Measurements from ENCODE around the gene KCTD6. TPM values are rescaled to one million over a fixed set of nuclear protein-coding genes. Genes with fewer than 3 reads are reported as not detected.

KCTD6 gene
- total and polyA plus RNA-seq, 2 experiments from 2014 or later, result 28.3 to 34.6 TPM

DNA sequence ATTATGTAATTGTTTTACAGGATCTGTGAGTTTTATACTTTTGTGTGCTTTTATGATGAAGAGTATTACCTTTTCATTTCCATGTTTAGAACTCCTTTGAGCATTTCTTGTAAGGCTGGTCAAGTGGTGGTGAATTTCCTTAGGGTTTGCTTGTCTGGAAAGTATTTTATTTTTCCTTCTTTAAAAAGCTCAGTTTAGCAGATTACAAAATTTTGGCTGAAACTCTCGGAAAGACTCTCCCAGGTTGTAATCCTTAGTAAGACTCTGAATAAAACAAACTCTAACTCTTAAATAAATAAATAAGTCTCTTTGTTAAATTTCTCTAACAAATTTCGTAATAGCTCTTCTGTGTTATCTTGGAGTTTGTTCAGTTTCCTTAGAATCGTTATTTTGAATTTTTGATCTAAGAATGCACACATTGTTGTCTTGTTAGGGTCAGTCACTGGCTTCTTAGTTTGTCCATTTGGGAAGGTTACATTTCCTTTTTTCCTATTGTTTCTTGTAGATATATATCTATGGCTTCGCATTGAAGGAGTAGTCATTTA, 59.8 kb downstream of the KCTD6 start:
- Histone ChIP-seq H3K27me3 (ENCODE audit: insufficient read depth) (no peaks in the 10 kb centered on the region), H3K9me2 (ENCODE audit: insufficient read depth) (no peaks in the 10 kb centered on the region), H3K4me2 (no peak overlapping the region), H4K20me1 (replicated peaks; ENCODE audit: insufficient read depth) (no peaks in the 10 kb centered on the region), H3K4me1 (ENCODE audit: insufficient read depth) (no peaks in the 10 kb centered on the region), H3F3A (replicated peaks; ENCODE audit: low read depth) (no peaks in the 10 kb centered on the region), H2AFZ (no peak overlapping the region), H3K4me3 (no peak overlapping the region), H3K79me2 (replicated peaks; ENCODE audit: insufficient read depth) (no peaks in the 10 kb centered on the region), H3K36me3 (ENCODE audit: insufficient read depth) (no peaks in the 10 kb centered on the region), H3K27ac (ENCODE audit: low read depth) (no peak overlapping the region)
- no peak overlapping the region for H3K4me3 Mint-ChIP-seq
- no peak overlapping the region for H3K27ac Mint-ChIP-seq
- peaks cover 2% of the 10 kb centered on the region for H3K27me3 Mint-ChIP-seq (ENCODE audit: insufficient read depth, low read depth, poor library complexity)
- no peak for ATAC-seq
- TF ChIP-seq ZNF331 (CRISPR knock-in tag; IDR thresholded peaks at IDR 0.05; ENCODE audit: low read depth) (no peak), CREB1 (CRISPR knock-in tag; IDR thresholded peaks at IDR 0.05; ENCODE audit: low read depth) (no peak), ZNF114 (CRISPR knock-in tag; IDR thresholded peaks at IDR 0.05) (no peak), POLR2AphosphoS5 (IDR thresholded peaks at IDR 0.05; ENCODE audit: low read depth) (no peak), EZH2 (IDR thresholded peaks at IDR 0.05; ENCODE audit: low read depth, unreplicated experiment) (no peak), EZH2phosphoT487 (IDR thresholded peaks at IDR 0.05; ENCODE audit: unreplicated experiment) (no peak), STAT1 (IDR thresholded peaks at IDR 0.05; ENCODE audit: unreplicated experiment) (no peak), NANOG (IDR thresholded peaks at IDR 0.05; ENCODE audit: borderline replicate concordance) (no peak), JUNB (IDR thresholded peaks at IDR 0.05; ENCODE audit: unreplicated experiment) (no peak)
- TF ChIP-seq, protein P1, sequence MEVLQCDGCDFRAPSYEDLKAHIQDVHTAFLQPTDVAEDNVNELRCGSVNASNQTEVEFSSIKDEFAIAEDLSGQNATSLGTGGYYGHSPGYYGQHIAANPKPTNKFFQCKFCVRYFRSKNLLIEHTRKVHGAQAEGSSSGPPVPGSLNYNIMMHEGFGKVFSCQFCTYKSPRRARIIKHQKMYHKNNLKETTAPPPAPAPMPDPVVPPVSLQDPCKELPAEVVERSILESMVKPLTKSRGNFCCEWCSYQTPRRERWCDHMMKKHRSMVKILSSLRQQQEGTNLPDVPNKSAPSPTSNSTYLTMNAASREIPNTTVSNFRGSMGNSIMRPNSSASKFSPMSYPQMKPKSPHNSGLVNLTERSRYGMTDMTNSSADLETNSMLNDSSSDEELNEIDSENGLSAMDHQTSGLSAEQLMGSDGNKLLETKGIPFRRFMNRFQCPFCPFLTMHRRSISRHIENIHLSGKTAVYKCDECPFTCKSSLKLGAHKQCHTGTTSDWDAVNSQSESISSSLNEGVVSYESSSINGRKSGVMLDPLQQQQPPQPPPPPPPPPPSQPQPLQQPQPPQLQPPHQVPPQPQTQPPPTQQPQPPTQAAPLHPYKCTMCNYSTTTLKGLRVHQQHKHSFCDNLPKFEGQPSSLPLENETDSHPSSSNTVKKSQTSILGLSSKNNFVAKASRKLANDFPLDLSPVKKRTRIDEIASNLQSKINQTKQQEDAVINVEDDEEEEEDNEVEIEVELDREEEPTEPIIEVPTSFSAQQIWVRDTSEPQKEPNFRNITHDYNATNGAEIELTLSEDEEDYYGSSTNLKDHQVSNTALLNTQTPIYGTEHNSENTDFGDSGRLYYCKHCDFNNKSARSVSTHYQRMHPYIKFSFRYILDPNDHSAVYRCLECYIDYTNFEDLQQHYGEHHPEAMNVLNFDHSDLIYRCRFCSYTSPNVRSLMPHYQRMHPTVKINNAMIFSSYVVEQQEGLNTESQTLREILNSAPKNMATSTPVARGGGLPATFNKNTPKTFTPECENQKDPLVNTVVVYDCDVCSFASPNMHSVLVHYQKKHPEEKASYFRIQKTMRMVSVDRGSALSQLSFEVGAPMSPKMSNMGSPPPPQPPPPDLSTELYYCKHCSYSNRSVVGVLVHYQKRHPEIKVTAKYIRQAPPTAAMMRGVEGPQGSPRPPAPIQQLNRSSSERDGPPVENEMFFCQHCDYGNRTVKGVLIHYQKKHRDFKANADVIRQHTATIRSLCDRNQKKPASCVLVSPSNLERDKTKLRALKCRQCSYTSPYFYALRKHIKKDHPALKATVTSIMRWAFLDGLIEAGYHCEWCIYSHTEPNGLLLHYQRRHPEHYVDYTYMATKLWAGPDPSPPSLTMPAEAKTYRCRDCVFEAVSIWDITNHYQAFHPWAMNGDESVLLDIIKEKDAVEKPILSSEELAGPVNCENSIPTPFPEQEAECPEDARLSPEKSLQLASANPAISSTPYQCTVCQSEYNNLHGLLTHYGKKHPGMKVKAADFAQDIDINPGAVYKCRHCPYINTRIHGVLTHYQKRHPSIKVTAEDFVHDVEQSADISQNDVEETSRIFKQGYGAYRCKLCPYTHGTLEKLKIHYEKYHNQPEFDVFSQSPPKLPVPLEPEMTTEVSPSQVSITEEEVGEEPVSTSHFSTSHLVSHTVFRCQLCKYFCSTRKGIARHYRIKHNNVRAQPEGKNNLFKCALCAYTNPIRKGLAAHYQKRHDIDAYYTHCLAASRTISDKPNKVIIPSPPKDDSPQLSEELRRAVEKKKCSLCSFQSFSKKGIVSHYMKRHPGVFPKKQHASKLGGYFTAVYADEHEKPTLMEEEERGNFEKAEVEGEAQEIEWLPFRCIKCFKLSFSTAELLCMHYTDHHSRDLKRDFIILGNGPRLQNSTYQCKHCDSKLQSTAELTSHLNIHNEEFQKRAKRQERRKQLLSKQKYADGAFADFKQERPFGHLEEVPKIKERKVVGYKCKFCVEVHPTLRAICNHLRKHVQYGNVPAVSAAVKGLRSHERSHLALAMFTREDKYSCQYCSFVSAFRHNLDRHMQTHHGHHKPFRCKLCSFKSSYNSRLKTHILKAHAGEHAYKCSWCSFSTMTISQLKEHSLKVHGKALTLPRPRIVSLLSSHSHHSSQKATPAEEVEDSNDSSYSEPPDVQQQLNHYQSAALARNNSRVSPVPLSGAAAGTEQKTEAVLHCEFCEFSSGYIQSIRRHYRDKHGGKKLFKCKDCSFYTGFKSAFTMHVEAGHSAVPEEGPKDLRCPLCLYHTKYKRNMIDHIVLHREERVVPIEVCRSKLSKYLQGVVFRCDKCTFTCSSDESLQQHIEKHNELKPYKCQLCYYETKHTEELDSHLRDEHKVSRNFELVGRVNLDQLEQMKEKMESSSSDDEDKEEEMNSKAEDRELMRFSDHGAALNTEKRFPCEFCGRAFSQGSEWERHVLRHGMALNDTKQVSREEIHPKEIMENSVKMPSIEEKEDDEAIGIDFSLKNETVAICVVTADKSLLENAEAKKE (CRISPR knock-in tag; IDR thresholded peaks at IDR 0.05), result no peak
- TF ChIP-seq, protein P2, sequence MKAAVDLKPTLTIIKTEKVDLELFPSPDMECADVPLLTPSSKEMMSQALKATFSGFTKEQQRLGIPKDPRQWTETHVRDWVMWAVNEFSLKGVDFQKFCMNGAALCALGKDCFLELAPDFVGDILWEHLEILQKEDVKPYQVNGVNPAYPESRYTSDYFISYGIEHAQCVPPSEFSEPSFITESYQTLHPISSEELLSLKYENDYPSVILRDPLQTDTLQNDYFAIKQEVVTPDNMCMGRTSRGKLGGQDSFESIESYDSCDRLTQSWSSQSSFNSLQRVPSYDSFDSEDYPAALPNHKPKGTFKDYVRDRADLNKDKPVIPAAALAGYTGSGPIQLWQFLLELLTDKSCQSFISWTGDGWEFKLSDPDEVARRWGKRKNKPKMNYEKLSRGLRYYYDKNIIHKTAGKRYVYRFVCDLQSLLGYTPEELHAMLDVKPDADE (IDR thresholded peaks at IDR 0.05), result no peak
- TF ChIP-seq, protein P3, sequence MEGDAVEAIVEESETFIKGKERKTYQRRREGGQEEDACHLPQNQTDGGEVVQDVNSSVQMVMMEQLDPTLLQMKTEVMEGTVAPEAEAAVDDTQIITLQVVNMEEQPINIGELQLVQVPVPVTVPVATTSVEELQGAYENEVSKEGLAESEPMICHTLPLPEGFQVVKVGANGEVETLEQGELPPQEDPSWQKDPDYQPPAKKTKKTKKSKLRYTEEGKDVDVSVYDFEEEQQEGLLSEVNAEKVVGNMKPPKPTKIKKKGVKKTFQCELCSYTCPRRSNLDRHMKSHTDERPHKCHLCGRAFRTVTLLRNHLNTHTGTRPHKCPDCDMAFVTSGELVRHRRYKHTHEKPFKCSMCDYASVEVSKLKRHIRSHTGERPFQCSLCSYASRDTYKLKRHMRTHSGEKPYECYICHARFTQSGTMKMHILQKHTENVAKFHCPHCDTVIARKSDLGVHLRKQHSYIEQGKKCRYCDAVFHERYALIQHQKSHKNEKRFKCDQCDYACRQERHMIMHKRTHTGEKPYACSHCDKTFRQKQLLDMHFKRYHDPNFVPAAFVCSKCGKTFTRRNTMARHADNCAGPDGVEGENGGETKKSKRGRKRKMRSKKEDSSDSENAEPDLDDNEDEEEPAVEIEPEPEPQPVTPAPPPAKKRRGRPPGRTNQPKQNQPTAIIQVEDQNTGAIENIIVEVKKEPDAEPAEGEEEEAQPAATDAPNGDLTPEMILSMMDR (conservative IDR thresholded peaks at IDR 0.05; ENCODE audit: low read depth in 2 of 2), result no peak
- TF ChIP-seq, protein P4, sequence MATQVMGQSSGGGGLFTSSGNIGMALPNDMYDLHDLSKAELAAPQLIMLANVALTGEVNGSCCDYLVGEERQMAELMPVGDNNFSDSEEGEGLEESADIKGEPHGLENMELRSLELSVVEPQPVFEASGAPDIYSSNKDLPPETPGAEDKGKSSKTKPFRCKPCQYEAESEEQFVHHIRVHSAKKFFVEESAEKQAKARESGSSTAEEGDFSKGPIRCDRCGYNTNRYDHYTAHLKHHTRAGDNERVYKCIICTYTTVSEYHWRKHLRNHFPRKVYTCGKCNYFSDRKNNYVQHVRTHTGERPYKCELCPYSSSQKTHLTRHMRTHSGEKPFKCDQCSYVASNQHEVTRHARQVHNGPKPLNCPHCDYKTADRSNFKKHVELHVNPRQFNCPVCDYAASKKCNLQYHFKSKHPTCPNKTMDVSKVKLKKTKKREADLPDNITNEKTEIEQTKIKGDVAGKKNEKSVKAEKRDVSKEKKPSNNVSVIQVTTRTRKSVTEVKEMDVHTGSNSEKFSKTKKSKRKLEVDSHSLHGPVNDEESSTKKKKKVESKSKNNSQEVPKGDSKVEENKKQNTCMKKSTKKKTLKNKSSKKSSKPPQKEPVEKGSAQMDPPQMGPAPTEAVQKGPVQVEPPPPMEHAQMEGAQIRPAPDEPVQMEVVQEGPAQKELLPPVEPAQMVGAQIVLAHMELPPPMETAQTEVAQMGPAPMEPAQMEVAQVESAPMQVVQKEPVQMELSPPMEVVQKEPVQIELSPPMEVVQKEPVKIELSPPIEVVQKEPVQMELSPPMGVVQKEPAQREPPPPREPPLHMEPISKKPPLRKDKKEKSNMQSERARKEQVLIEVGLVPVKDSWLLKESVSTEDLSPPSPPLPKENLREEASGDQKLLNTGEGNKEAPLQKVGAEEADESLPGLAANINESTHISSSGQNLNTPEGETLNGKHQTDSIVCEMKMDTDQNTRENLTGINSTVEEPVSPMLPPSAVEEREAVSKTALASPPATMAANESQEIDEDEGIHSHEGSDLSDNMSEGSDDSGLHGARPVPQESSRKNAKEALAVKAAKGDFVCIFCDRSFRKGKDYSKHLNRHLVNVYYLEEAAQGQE (IDR thresholded peaks at IDR 0.05; ENCODE audit: unreplicated experiment), result no peak
- peaks cover 37% of the 10 kb centered on the region for H3K9me3 Mint-ChIP-seq
- no peak for DNase-seq (ENCODE audit: low spot score)
- peaks cover 2% of the 10 kb centered on the region for H3K4me1 Mint-ChIP-seq
- peaks cover 15% of the 10 kb centered on the region for H3K36me3 Mint-ChIP-seq (ENCODE audit: low read depth)
